ENCODE results near the gene SPINK4.
A peak's percentile ranks its signal among the peaks of the same experiment; 100 is the strongest.

Gene SPINK4

DNA sequence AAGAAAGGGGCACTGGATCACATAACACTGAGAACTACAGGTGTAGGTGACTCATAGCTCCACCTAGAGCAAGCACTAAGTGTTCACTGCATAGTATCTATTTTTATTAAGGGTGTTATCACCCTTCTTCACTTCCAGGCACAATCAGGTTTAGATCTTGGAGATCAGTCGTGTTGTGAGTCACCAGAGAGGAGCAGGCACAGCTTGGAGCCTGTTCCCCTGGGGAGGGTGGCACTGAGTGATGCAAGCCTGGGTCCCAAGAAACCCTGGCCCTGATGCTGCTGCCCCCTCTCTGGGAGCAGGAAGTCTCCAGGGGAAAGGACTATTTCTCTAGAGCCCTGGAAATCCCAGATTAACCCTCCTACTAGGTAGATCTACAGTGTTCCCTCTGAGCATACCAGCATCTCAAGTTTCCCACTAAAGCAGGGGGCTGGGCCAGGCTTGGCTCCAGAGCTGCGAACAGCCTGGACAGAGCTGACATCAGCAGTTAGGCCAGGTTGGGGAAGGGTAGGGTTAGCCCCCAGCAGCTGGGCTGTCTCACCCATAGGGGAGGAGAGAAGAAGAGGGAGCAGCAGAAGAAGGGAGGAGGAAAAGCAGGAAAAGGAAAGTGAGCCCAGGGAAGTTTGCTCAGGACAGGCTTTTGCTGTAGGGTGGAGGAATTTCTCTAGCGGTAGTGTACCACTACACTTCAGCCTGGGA lies 28.1 kb upstream of the SPINK4 start:
- TF ChIP-seq, protein P1, sequence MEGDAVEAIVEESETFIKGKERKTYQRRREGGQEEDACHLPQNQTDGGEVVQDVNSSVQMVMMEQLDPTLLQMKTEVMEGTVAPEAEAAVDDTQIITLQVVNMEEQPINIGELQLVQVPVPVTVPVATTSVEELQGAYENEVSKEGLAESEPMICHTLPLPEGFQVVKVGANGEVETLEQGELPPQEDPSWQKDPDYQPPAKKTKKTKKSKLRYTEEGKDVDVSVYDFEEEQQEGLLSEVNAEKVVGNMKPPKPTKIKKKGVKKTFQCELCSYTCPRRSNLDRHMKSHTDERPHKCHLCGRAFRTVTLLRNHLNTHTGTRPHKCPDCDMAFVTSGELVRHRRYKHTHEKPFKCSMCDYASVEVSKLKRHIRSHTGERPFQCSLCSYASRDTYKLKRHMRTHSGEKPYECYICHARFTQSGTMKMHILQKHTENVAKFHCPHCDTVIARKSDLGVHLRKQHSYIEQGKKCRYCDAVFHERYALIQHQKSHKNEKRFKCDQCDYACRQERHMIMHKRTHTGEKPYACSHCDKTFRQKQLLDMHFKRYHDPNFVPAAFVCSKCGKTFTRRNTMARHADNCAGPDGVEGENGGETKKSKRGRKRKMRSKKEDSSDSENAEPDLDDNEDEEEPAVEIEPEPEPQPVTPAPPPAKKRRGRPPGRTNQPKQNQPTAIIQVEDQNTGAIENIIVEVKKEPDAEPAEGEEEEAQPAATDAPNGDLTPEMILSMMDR (IDR thresholded peaks at IDR 0.05; ENCODE audit: low read length): peak; percentile 19
- TF ChIP-seq EZH2phosphoT487 (IDR thresholded peaks at IDR 0.05; ENCODE audit: low read length) (no peak), EZH2 (optimal IDR thresholded peaks at IDR 0.05; ENCODE audit: low read depth, low read length) (no peak)
- Histone ChIP-seq H3K4me2 (ENCODE audit: low read depth, low read length) (no peak overlapping the region), H4K20me1 (ENCODE audit: insufficient read depth, low read length) (no peaks in the 10 kb centered on the region)

DNA sequence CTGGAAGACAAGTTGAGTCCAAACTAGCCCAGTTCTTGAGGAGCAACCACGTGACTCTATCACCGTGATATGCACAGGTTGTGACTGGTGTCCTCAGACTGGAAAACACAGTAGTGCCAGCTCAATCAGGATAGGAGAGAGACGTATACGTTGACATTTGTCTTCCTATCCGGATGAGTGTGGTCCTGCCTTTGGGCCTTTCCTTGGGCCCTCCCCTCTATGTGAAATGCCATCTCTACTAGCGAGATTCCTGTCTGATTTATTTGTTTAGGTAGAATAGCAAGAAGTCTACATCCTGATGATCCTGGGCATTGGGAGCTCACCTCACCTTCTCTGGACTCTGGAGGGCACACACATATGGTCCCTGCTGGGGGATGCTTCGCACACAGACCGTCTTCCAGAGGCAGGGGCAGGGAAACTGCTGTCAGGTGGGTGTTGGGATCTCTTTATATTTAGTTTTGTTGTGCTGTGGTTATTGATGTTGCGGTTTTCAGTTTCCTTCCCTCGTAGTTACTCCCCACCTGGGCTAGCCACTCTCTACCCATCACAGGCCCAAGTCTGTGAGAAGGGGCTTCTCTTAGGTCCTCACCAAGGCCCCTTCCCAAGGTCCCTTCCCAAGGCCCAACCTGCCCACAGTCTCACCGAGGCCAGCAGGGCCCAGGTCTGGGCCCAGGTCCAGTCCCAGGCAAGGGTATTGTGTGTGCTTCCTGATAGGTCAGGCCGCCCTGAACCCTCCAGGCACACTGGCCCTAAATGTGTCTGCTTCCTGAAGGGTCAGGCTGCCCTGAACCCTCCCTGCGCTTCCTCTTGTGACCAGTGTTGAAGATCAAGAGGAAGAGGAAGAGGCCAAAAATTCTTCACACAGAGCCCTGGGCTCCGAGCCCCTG lies 19.0 kb upstream of the SPINK4 start:
- no peaks in the 10 kb centered on the region for H3K36me3 ChIP-seq (replicated peaks; ENCODE audit: insufficient read depth, low read length)
- H3K27me3 ChIP-seq (replicated peaks; ENCODE audit: insufficient read depth, low read length): no peaks in the 10 kb centered on the region
- peaks cover 18% of the 10 kb centered on the region for H3F3A ChIP-seq (ENCODE audit: insufficient read depth, low read length)
- peak overlapping the region; percentile 70 for H2AFZ ChIP-seq (ENCODE audit: low read length)
- peaks cover 42% of the 10 kb centered on the region for H3K4me1 ChIP-seq (ENCODE audit: low read length)
- no peaks in the 10 kb centered on the region for H3K9me2 ChIP-seq (replicated peaks; ENCODE audit: insufficient read depth, low read length)
- peak overlapping the region; percentile 61 for H3K9ac ChIP-seq (ENCODE audit: low read length)
- peak; percentile 70 for DNase-seq
- no peaks in the 10 kb centered on the region for H3K79me2 ChIP-seq (ENCODE audit: low read length)
- TF ChIP-seq EZH2 (optimal IDR thresholded peaks at IDR 0.05; ENCODE audit: low read depth, low read length) (no peak), EZH2phosphoT487 (IDR thresholded peaks at IDR 0.05; ENCODE audit: low read length) (no peak)
- TF ChIP-seq, protein P1 (IDR thresholded peaks at IDR 0.05; ENCODE audit: low read length): no peak
- no peaks in the 10 kb centered on the region for H4K20me1 ChIP-seq (ENCODE audit: insufficient read depth, low read length)
- H3K27ac ChIP-seq (ENCODE audit: low read length): peak overlapping the region; percentile 94
- H3K4me3 ChIP-seq (ENCODE audit: low read length): peak overlapping the region; percentile 46
- H3K4me2 ChIP-seq (ENCODE audit: low read depth, low read length): peak overlapping the region; percentile 86
- H3K9me3 ChIP-seq (replicated peaks; ENCODE audit: insufficient read depth, low read length): no peaks in the 10 kb centered on the region

More for the DNA sequence above, 28.1 kb upstream of the SPINK4 start:
- H3F3A ChIP-seq (ENCODE audit: insufficient read depth, low read length): no peaks in the 10 kb centered on the region
- no peaks in the 10 kb centered on the region for H3K27me3 ChIP-seq (replicated peaks; ENCODE audit: insufficient read depth, low read length)
- no peaks in the 10 kb centered on the region for H3K9me2 ChIP-seq (replicated peaks; ENCODE audit: insufficient read depth, low read length)
- no peak overlapping the region for H3K27ac ChIP-seq (ENCODE audit: low read length)
- H3K36me3 ChIP-seq (replicated peaks; ENCODE audit: insufficient read depth, low read length): no peaks in the 10 kb centered on the region
- H2AFZ ChIP-seq (ENCODE audit: low read length): no peak overlapping the region
- no peaks in the 10 kb centered on the region for H3K79me2 ChIP-seq (ENCODE audit: low read length)
- H3K9ac ChIP-seq (ENCODE audit: low read length): no peak overlapping the region
- no peak for DNase-seq
- H3K4me3 ChIP-seq (ENCODE audit: low read length): no peak overlapping the region
- H3K9me3 ChIP-seq (replicated peaks; ENCODE audit: insufficient read depth, low read length): no peaks in the 10 kb centered on the region
- no peaks in the 10 kb centered on the region for H3K4me1 ChIP-seq (ENCODE audit: low read length)

DNA sequence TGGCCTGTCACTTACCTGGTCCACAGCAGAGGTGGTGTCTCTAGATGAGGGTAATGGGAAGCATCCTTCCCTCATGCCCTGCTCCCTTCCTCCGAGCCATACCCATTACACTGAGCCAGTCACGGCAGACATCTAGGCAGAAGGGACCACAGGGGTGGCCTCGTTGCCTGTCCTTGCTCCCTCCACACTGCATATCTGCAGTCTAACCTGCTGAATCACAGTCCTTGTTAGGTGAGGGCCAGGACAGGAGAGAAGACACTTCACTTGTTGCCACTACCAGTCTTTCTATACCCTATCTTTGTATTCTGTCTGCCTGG lies 18.4 kb upstream of the SPINK4 start:
- no peak for DNase-seq
- no peaks in the 10 kb centered on the region for H3K36me3 ChIP-seq (replicated peaks; ENCODE audit: insufficient read depth, low read length)
- H3K9me2 ChIP-seq (replicated peaks; ENCODE audit: insufficient read depth, low read length): no peaks in the 10 kb centered on the region
- H3K4me2 ChIP-seq (ENCODE audit: low read depth, low read length): peak overlapping the region; percentile 86
- peaks cover 18% of the 10 kb centered on the region for H3F3A ChIP-seq (ENCODE audit: insufficient read depth, low read length)
- TF ChIP-seq, protein P1 (IDR thresholded peaks at IDR 0.05; ENCODE audit: low read length): no peak
- no peak for TF ChIP-seq EZH2 (optimal IDR thresholded peaks at IDR 0.05; ENCODE audit: low read depth, low read length)
- TF ChIP-seq EZH2phosphoT487 (IDR thresholded peaks at IDR 0.05; ENCODE audit: low read length): no peak
- H3K27me3 ChIP-seq (replicated peaks; ENCODE audit: insufficient read depth, low read length): no peaks in the 10 kb centered on the region
- H3K4me1 ChIP-seq (ENCODE audit: low read length): peaks cover 42% of the 10 kb centered on the region
- peak overlapping the region; percentile 94 for H3K27ac ChIP-seq (ENCODE audit: low read length)
- peak overlapping the region; percentile 46 for H3K4me3 ChIP-seq (ENCODE audit: low read length)
- H3K9ac ChIP-seq (ENCODE audit: low read length): peak overlapping the region; percentile 61
- H3K9me3 ChIP-seq (replicated peaks; ENCODE audit: insufficient read depth, low read length): no peaks in the 10 kb centered on the region
- no peaks in the 10 kb centered on the region for H4K20me1 ChIP-seq (ENCODE audit: insufficient read depth, low read length)
- H3K79me2 ChIP-seq (ENCODE audit: low read length): no peaks in the 10 kb centered on the region
- H2AFZ ChIP-seq (ENCODE audit: low read length): peak overlapping the region; percentile 70
